ENCODE results near the gene GFM2. TPM values are rescaled to one million over a fixed set of nuclear protein-coding genes. Genes with fewer than 3 reads are reported as not detected.
A peak's percentile ranks its signal among the peaks of the same experiment; 100 is the strongest.
"Not testable (repeated sequence)": the region's sequence is repeated elsewhere in the genome, so short reads cannot be mapped to it uniquely, and the experiment has no call there.

Gene GFM2
- polyA plus RNA-seq, 1 donor from 2014 or later = 8.5 TPM

DNA sequence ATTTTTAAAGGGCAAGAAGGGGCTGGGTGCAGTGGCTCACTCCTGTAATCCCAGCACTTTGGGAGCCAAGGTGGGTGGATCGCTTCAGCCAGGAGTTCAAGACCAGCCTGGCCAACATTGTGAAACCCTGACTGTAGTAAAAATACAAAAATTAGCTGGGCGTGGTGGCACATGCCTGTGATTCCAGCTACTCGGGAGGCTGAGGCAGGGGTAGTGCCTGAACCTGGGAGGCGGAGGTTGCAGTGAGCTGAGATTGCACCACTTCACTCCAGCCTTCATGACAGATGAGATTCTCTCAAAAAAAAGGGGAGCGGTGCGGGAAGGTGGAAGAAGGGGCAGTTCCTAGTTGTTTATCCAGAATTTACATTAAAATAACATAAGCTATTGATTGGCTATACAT is 90.5 kb downstream of the GFM2 start:
- not testable (repeated sequence) for H3K4me1 Mint-ChIP-seq, H3K27ac Mint-ChIP-seq, H3K36me3 Mint-ChIP-seq, H3K9me3 Mint-ChIP-seq, H3K4me3 Mint-ChIP-seq
- H3K27me3 Mint-ChIP-seq = peaks cover 11% of the 10 kb centered on the region

- Mint-ChIP-seq H3K9me3 (peaks cover 0 to 5% (median 0%) of the 10 kb centered on the region in 3 donors), H3K4me1 (peaks cover 0 to 2% (median 0%) of the 10 kb centered on the region in 3 donors), H3K4me3 (peak overlapping the region in 1 of 4 donors; percentile 28), H3K27me3 (peaks cover 14% of the 10 kb centered on the region), H3K36me3 (no peaks in the 10 kb centered on the region), H3K27ac (peak overlapping the region in 1 of 3 donors; percentile 40)
These were observed 93.7 kb downstream of the GFM2 start for GRCh38 chr5:74673011-74673790.

- H3K4me1 Mint-ChIP-seq = peaks cover 0 to 2% (median 0%) of the 10 kb centered on the region in 3 donors
- peaks cover 0 to 5% (median 0%) of the 10 kb centered on the region in 3 donors for H3K9me3 Mint-ChIP-seq
- no peak overlapping the region for H3K4me3 Mint-ChIP-seq
- H3K27ac Mint-ChIP-seq = no peak overlapping the region
- no peaks in the 10 kb centered on the region for H3K36me3 Mint-ChIP-seq
- H3K27me3 Mint-ChIP-seq = peaks cover 14% of the 10 kb centered on the region
These were observed 94.6 kb downstream of the GFM2 start for GRCh38 chr5:74672215-74672877.

Other genes starting within 250 kb of the GFM2 start
- gene ENC1, start 126.4 kb downstream of the GFM2 start, polyA plus RNA-seq = 2.7 TPM
- 62.1 TPM for gene HEXB, start 81.9 kb downstream of the GFM2 start, polyA plus RNA-seq
- 56.6 TPM for gene NSA2, start 132 bp upstream of the GFM2 start, polyA plus RNA-seq
- 1.6 TPM for gene FAM169A, start 99.3 kb upstream of the GFM2 start, polyA plus RNA-seq

Data from IgD-negative memory B cell (primary cell).